ENCODE data around the gene KCNQ1OT1. TPM values are rescaled to one million over a fixed set of nuclear protein-coding genes. Genes with fewer than 3 reads are reported as not detected.

The KCNQ1OT1 gene
- total RNA-seq, 2 donors from 2014 or later: 5.2 to 6.9 TPM

GRCh38 chr11:2708757-2709281, 9.0 kb upstream of the KCNQ1OT1 start:
- no peaks in the 10 kb centered on the region for H3K27me3 ChIP-seq (ENCODE audit: control insufficient read depth, insufficient read depth, low read length, poor library complexity, severe bottlenecking)
- no peak overlapping the region for H3K27ac ChIP-seq (ENCODE audit: low read depth, low read length)
- no peak overlapping the region for H3K27ac Mint-ChIP-seq
- no peak overlapping the region for H3K4me3 ChIP-seq (ENCODE audit: low read length)
- H3K4me1 ChIP-seq (ENCODE audit: control insufficient read depth, insufficient read depth, low read length): no peaks in the 10 kb centered on the region
- peaks cover 7% of the 10 kb centered on the region for H3K36me3 Mint-ChIP-seq (ENCODE audit: low read depth)
- no peak overlapping the region for H3K9ac ChIP-seq (ENCODE audit: extremely low read depth, low read length, poor library complexity, severe bottlenecking)
- no peak overlapping the region for H3K4me3 Mint-ChIP-seq
- TF ChIP-seq CTCF (conservative IDR thresholded peaks at IDR 0.05): no peak
- H3K9me3 ChIP-seq (ENCODE audit: control insufficient read depth, low read length): peaks cover 10% of the 10 kb centered on the region
- 79 to 94% methylated on average over 9 to 13 of the region's 14 CpGs for WGBS, 2 experiments (ENCODE audit: insufficient coverage in 1 of 2, insufficient read length in 1 of 2)
- peaks cover 79% of the 10 kb centered on the region for H3K27me3 Mint-ChIP-seq (ENCODE audit: insufficient read depth)
- H3K36me3 ChIP-seq (ENCODE audit: control insufficient read depth, insufficient read depth, low read length): no peaks in the 10 kb centered on the region
- peaks cover 11% of the 10 kb centered on the region for H3K4me1 Mint-ChIP-seq
- peaks cover 26% of the 10 kb centered on the region for H3K9me3 Mint-ChIP-seq
- DNase-seq: no peak

GRCh38 chr11:2708151-2708581, 8.4 kb upstream of the KCNQ1OT1 start:
- Histone ChIP-seq H3K9ac (ENCODE audit: extremely low read depth, low read length, poor library complexity, severe bottlenecking) (no peak overlapping the region), H3K36me3 (ENCODE audit: control insufficient read depth, insufficient read depth, low read length) (no peaks in the 10 kb centered on the region), H3K27ac (ENCODE audit: low read depth, low read length) (no peak overlapping the region), H3K4me3 (ENCODE audit: low read length) (no peak overlapping the region), H3K27me3 (ENCODE audit: control insufficient read depth, insufficient read depth, low read length, poor library complexity, severe bottlenecking) (no peaks in the 10 kb centered on the region), H3K9me3 (ENCODE audit: control insufficient read depth, low read length) (peaks cover 10% of the 10 kb centered on the region), H3K4me1 (ENCODE audit: control insufficient read depth, insufficient read depth, low read length) (peaks cover 3% of the 10 kb centered on the region)
- WGBS, 2 experiments (ENCODE audit: insufficient coverage in 1 of 2, insufficient read length in 1 of 2): 83 to 86% methylated on average over 7 to 11 of the region's 11 CpGs
- Mint-ChIP-seq H3K9me3 (peaks cover 26% of the 10 kb centered on the region), H3K27me3 (ENCODE audit: insufficient read depth) (peaks cover 76% of the 10 kb centered on the region), H3K4me1 (peaks cover 16% of the 10 kb centered on the region), H3K36me3 (ENCODE audit: low read depth) (peaks cover 7% of the 10 kb centered on the region), H3K4me3 (no peak overlapping the region), H3K27ac (no peak overlapping the region)
- no peak for DNase-seq
- TF ChIP-seq CTCF (conservative IDR thresholded peaks at IDR 0.05): peak; percentile 21

- peaks cover 6% of the 10 kb centered on the region for H3K4me1 ChIP-seq (ENCODE audit: control insufficient read depth, insufficient read depth, low read length)
- H3K9me3 ChIP-seq (ENCODE audit: control insufficient read depth, low read length): peaks cover 10% of the 10 kb centered on the region
- H3K4me3 Mint-ChIP-seq: no peak overlapping the region
- peaks cover 17% of the 10 kb centered on the region for H3K4me1 Mint-ChIP-seq
- H3K9ac ChIP-seq (ENCODE audit: extremely low read depth, low read length, poor library complexity, severe bottlenecking): no peak overlapping the region
- H3K27me3 ChIP-seq (ENCODE audit: control insufficient read depth, insufficient read depth, low read length, poor library complexity, severe bottlenecking): no peaks in the 10 kb centered on the region
- no peaks in the 10 kb centered on the region for H3K36me3 ChIP-seq (ENCODE audit: control insufficient read depth, insufficient read depth, low read length)
- 91 to 96% methylated on average over 6 to 7 of the region's 7 CpGs for WGBS, 2 experiments (ENCODE audit: insufficient coverage in 1 of 2, insufficient read length in 1 of 2)
- H3K9me3 Mint-ChIP-seq: peaks cover 26% of the 10 kb centered on the region
- H3K4me3 ChIP-seq (ENCODE audit: low read length): no peak overlapping the region
- H3K36me3 Mint-ChIP-seq (ENCODE audit: low read depth): peaks cover 7% of the 10 kb centered on the region
- TF ChIP-seq CTCF (conservative IDR thresholded peaks at IDR 0.05): no peak
- no peak overlapping the region for H3K27ac Mint-ChIP-seq
- no peak for DNase-seq
- peaks cover 74% of the 10 kb centered on the region for H3K27me3 Mint-ChIP-seq (ENCODE audit: insufficient read depth)
- no peak overlapping the region for H3K27ac ChIP-seq (ENCODE audit: low read depth, low read length)
Measured at GRCh38 chr11:2707736-2708135, 7.9 kb upstream of the KCNQ1OT1 start.

All from endodermal cell (in vitro differentiated cells).